NCI-H345 (cell line): ENCODE data around the gene RUNX1.

Experiments
- DNase-seq: peaks from one replicate; lab custom pipeline; 2025; lab: John Stamatoyannopoulos, UW

RUNX1 gene

GRCh38 chr21:34992736-34993398, 56.2 kb downstream of the RUNX1 start:
- no peak for DNase-seq

GRCh38 chr21:34992180-34992579, 56.9 kb downstream of the RUNX1 start:
- DNase-seq, result no peak

DNA sequence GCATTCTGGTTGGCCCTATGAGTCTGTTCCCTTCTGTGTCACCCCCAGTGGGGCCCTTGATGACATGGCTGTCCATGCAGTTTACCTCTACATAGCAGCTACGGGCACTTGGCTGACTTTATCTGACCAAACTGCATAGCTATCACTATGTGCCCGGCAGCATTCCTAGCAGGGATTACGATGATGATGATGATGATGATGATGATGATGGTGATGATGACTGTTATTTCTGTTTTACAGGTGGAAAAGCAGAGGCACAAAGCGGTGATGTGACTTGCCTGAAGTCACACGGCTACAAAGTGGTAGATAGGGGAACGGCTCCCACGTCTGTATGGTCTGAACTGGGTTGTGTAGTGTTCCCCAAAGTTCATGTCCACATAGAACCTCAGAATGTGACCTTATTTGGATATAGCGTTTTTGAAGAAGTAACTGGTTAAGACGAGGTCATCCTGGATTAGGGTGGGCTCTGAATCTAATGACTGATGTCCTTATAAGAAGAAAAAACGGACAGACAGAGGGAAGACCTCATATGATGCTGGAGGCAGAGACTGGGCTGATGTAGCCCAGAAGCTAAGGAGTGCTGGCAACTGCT, 57.6 kb downstream of the RUNX1 start:
- DNase-seq, result no peak

GRCh38 chr21:34990842-34991241, 58.3 kb downstream of the RUNX1 start:
- DNase-seq, result no peak

- no peak for DNase-seq
These were observed 59.6 kb downstream of the RUNX1 start for GRCh38 chr21:34989337-34990151.

GRCh38 chr21:34988625-34989024, 60.5 kb downstream of the RUNX1 start:
- DNase-seq, result no peak

GRCh38 chr21:34988139-34988538, 61.0 kb downstream of the RUNX1 start:
- DNase-seq, result no peak

DNA sequence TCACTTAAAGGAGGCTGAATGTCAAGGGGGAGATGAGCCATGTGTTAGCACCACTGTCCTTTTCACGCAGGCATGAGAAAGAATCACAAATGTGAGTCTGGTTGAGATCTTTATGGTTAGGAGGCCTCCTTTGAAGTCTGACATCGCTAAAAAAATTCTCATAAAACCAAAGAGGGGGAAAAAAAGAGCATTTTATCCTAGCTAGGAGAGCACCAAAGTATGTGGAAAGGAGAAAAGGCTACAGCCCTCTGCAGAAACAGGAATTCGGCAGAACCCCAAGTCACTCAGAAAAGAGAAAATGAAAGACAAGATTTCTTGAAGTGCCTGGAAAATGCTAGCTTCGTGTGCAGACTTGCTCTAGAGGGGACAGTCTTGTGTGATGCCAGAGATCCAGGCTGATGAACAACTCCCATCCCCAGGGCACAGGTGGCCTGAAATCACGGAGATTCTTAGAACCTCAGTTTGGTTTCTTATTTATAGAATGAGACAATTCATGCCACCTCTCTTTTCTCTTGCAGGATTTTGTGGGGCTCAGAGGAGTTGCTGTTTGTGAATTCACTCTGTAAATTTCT, 61.5 kb downstream of the RUNX1 start:
- DNase-seq, result no peak

DNA sequence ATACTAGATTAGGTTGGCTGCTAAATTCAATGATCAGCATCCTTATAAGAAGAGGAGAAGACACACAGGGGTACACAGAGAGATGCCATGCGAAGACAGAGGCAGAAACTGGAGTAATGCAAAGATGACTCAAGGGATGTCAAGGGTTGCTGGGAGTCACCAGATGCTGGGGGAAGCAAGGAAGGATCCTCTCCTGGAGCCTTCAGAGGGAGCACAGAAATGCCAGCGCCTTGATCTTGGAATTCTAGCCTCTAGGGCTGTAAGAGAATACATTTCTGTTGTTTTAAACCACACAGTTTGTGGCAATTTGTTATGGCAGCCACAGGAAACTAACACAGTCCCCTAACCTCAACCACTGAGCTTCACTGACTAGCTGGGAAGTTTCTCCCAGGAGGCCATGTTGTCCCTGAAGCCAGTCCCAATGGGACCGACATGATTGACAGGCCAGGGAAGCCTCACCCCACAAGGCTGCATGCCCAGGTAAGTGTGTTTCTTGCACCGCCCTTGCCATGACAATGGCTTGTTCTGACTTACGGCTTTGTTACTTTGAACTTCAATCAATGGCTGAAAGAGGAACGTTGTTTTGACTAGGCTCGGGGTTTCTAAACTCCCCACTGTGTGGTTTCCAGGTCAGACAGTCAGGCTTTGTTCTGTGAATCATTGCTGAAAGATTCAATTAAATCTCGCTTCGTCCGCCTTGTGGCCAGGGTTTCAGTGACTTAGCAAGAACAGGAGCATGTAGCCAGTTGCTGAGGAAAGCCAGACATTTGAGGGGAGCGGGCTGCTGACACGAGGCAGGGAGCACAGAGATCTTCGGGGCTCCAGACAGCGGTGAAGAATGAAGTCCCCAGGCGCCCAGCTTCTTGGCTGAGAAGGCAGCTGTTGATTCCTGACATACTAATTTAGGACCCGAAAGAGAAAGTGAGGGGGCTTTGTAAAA, 62.3 kb downstream of the RUNX1 start:
- DNase-seq, result no peak

DNA sequence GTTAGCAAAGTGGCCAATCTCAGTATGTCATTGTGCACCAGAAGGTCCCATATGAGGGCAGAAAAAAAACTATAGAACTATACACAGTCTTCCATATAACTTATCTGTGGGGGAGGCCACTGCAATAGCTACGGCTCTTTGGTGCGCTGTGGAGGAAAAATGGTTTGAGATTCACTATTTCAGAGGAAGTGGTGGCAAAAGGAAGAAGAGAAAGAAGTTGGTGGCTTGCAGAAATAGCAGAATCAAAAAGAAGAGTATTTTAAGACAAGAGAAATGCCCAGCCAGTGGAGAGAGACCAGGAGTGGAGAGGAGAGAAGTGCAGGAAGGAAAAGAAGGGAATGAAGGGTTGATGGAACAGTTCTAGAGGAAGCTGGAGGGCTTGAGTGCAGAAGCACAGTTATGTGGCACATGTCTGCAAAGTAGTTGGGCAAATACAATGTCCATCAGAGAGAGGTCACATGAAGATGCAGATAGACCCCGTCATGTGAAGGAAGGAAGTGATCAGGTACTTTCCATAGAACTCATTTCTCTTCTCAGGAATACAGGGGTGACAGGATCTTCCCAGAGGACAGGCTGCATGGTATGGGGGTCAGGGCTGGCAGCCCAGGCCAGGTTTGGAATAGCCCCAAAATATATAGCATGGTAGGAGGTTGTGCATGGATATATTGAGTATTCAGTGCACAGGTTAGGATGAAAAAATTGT, 64.6 kb downstream of the RUNX1 start:
- DNase-seq, result no peak

GRCh38 chr21:34983680-34984086, 65.4 kb downstream of the RUNX1 start:
- DNase-seq, result no peak

- DNase-seq, result no peak
These were observed 67.3 kb downstream of the RUNX1 start for GRCh38 chr21:34981791-34982190.

- DNase-seq, result no peak
These were observed 68.5 kb downstream of the RUNX1 start for GRCh38 chr21:34980423-34981115.

GRCh38 chr21:34979383-34979782, 69.7 kb downstream of the RUNX1 start:
- no peak for DNase-seq

DNA sequence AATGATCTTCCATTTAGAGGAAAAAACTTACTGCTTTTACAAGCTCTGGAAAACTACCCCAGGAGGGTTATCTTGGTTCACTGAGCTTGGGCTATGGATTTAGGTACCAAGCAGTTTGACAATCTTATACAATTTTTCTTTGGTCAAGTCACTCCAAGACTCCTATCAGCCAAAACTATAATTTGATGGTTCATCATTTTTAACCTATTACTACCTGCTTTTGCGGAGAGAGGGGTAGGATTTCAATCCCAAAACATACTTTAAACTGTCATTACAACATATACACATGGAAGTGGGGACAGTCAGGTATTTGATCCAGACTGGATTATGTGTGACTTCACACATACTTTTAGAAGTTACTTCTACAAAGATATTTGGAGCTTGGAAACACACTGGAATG, 71.8 kb downstream of the RUNX1 start:
- DNase-seq, result no peak

- DNase-seq, result no peak
These were observed 74.7 kb downstream of the RUNX1 start for GRCh38 chr21:34974162-34974981.

DNA sequence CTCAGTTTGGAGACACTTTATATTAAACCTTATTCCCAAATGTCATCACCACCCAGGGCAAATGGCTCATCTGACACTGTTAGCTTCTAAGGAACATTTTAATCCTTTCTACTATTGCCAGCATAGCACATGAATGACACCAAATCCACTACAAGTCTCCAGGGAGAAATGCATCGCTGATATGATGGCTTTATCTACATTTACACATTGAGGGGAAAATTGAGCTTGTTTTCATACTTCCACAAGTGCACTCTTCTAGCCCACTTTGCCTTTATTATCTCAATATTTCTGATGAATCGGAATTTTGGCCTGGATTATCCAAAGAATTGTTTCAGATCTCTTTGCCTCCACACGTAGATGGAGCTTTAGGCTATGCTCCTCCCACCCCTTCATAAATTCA, 75.4 kb downstream of the RUNX1 start:
- DNase-seq, result no peak

- DNase-seq, result no peak
These were observed 77.4 kb downstream of the RUNX1 start for GRCh38 chr21:34971656-34972055.

- DNase-seq, result no peak
These were observed 78.5 kb downstream of the RUNX1 start for GRCh38 chr21:34970566-34970965.

DNA sequence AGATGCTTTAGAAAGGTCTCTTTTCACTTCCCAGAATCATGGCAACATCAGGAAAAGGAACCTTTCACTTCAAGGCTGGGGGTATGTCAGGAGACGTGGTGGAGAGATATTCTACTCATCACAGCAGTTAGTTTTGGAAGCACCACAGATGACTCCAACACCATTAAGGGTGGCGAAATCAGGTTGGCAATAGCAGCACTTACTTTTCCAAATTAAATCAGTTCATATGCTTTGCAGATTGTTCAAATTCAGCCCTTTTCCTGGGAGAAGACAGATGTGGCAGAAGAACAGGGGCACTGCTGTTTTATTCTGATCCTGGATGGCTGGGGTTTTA, 79.0 kb downstream of the RUNX1 start:
- no peak for DNase-seq
